Measurements from ENCODE around the gene GADD45B. TPM values are rescaled to one million over a fixed set of nuclear protein-coding genes. Genes with fewer than 3 reads are reported as not detected.
"Not testable (repeated sequence)": the region's sequence is repeated elsewhere in the genome, so short reads cannot be mapped to it uniquely, and the experiment has no call there.

Gene GADD45B
- total RNA-seq, 1 donor from 2014 or later, result 34.3 TPM

- Histone ChIP-seq H3K4me1 (no peaks in the 10 kb centered on the region), H3K9me3 (replicated peaks) (no peaks in the 10 kb centered on the region), H3K36me3 (no peaks in the 10 kb centered on the region), H3K27ac (replicated peaks) (no peak overlapping the region), H3K4me3 (no peak overlapping the region), H3K27me3 (ENCODE audit: low read depth) (no peaks in the 10 kb centered on the region)
- TF ChIP-seq CTCF (IDR thresholded peaks at IDR 0.05; ENCODE audit: borderline replicate concordance), result no peak
- intact Hi-C loops (cut with micrococcal nuclease), result no loop called here
- DNase-seq, result no peak
Measured at GRCh38 chr19:2468596-2468995, 7.3 kb upstream of the GADD45B start.

- no peak for DNase-seq
- Histone ChIP-seq H3K9me3 (replicated peaks) (no peaks in the 10 kb centered on the region), H3K27me3 (ENCODE audit: low read depth) (no peaks in the 10 kb centered on the region), H3K27ac (replicated peaks) (no peak overlapping the region), H3K36me3 (no peaks in the 10 kb centered on the region), H3K4me3 (no peak overlapping the region), H3K4me1 (peaks cover 3% of the 10 kb centered on the region)
- intact Hi-C loops (cut with micrococcal nuclease), result no loop called here
- no peak for TF ChIP-seq CTCF (IDR thresholded peaks at IDR 0.05; ENCODE audit: borderline replicate concordance)
Measured at GRCh38 chr19:2469102-2469914, 6.6 kb upstream of the GADD45B start.

GRCh38 chr19:2469915-2470200, 6.1 kb upstream of the GADD45B start:
- H3K36me3 ChIP-seq, DNase-seq: not testable (repeated sequence)
- intact Hi-C loops (cut with micrococcal nuclease), result loop anchor here (5.0 to 10.0 kb wide), 2 partner anchors 115 to 142 kb away; no protein-coding TSS in a partner anchor

GRCh38 chr19:2474232-2475017, 1.5 kb upstream of the GADD45B start:
- peak; percentile 86 for DNase-seq
- Histone ChIP-seq H3K27me3 (ENCODE audit: low read depth) (no peaks in the 10 kb centered on the region), H3K4me3 (peak overlapping the region; percentile 98), H3K9me3 (replicated peaks) (no peaks in the 10 kb centered on the region), H3K4me1 (peaks cover 49% of the 10 kb centered on the region), H3K27ac (replicated peaks) (peak overlapping the region; percentile 95), H3K36me3 (peaks cover 13% of the 10 kb centered on the region)
- peak; percentile 98 for TF ChIP-seq CTCF (IDR thresholded peaks at IDR 0.05; ENCODE audit: borderline replicate concordance)
- intact Hi-C loops (cut with micrococcal nuclease), result loop anchor here (5.0 to 10.0 kb wide), 3 partner anchors 68 to 138 kb away; no protein-coding TSS in a partner anchor

More at GRCh38 chr19:2469915-2470200, 6.1 kb upstream of the GADD45B start:
- H3K4me3 ChIP-seq; H3K4me1 ChIP-seq; H3K9me3 ChIP-seq (replicated peaks); H3K27ac ChIP-seq (replicated peaks); H3K27me3 ChIP-seq (ENCODE audit: low read depth): not testable (repeated sequence)

- Histone ChIP-seq H3K4me3 (peak overlapping the region; percentile 98), H3K36me3 (peaks cover 13% of the 10 kb centered on the region), H3K9me3 (replicated peaks) (no peaks in the 10 kb centered on the region), H3K4me1 (peaks cover 51% of the 10 kb centered on the region), H3K27me3 (ENCODE audit: low read depth) (no peaks in the 10 kb centered on the region), H3K27ac (replicated peaks) (peak overlapping the region; percentile 95)
- intact Hi-C loops (cut with micrococcal nuclease), result loop anchor here (5.0 to 10.0 kb wide), 2 partner anchors 67 to 110 kb away; no protein-coding TSS in a partner anchor
- DNase-seq, result peak; percentile 62
- TF ChIP-seq CTCF (IDR thresholded peaks at IDR 0.05; ENCODE audit: borderline replicate concordance), result no peak
Measured at GRCh38 chr19:2475018-2475701, 767 bp upstream of the GADD45B start.

All from left ventricle myocardium inferior (tissue), 1 donor.